K562 (cell line): Measurements from ENCODE around the gene MPZL3. TPM values are rescaled to one million over a fixed set of nuclear protein-coding genes. Genes with fewer than 3 reads are reported as not detected.

Experiments used
- ATAC-seq: fragments of 200-7000 bp; cut with Tn5 transposase; 3 replicates; pipeline ENCODE4 v1.9.1; 2020; ENCODE audit warnings: moderate library complexity
- BruUV-seq: library from RNA; stranded (reverse); fragments of 400-500 nt; replicated peaks from 2 replicates; lab custom pipeline; 2021; lab: Mats Ljungman, UMichigan
- CTCF ChIA-PET: fragments of 300-600 bp; formaldehyde crosslinking; extraction: SDS; loops from one replicate; lab custom pipeline; 2021; ENCODE audit warnings: low intra/inter-chr PET ratio; lab: Yijun Ruan, JAX
- POLR2A ChIA-PET: fragments of 300-600, 350-650 bp; sonication (Branson Sonifier 250); formaldehyde crosslinking; extraction: SDS; loops from one replicate; lab custom pipeline; 2021; ENCODE audit warnings: antibody characterized with exemption, inconsistent platforms; lab: Yijun Ruan, JAX
- DNase-seq, 4 experiments: peaks; one replicate each; pipeline versions ENCODE4 v3.0.0 to v3.0.0-alpha.2; 2011 to 2018; ENCODE audit warnings: low spot score in 3 of 4, mixed read lengths in 3 of 4; ENCODE audit errors: extremely low read depth in 1 of 4
- FAIRE-seq: peaks from 2 replicates; lab custom pipeline; 2011; peaks lifted over from hg19 to GRCh38; lab: Jason Lieb, UNC
- H2AFZ ChIP-seq: 2 replicates; pipeline ENCODE4 v1.6.0; 2011; ENCODE audit warnings: low read depth, low read length, control low read depth, inconsistent platforms
- H3K27ac ChIP-seq: fragments of 200-600 bp; 3 replicates; pipeline ENCODE4 v1.8.0; 2011; ENCODE audit warnings: low read depth, mild to moderate bottlenecking, control low read depth, inconsistent platforms, low read length, moderate library complexity, mixed read lengths; ENCODE audit errors: extremely low read depth
- H3K27me3 ChIP-seq, 2 experiments: fragments of 300-600 bp in 1 of 2; 2 replicates in 1 of 2; 3 replicates in 1 of 2; pipeline versions ENCODE4 v1.6.0 to v1.8.0; 2011; ENCODE audit warnings: inconsistent platforms in 2 of 2, low read length in 2 of 2, mild to moderate bottlenecking in 1 of 2, mixed read lengths in 1 of 2, moderate library complexity in 1 of 2; ENCODE audit not compliant: control insufficient read depth in 2 of 2, insufficient read depth in 2 of 2
- H3K36me3 ChIP-seq: fragments of 300-600 bp; 3 replicates; pipeline ENCODE4 v1.8.0; 2011; ENCODE audit warnings: mild to moderate bottlenecking, low read length, inconsistent platforms; ENCODE audit not compliant: control insufficient read depth, insufficient read depth
- H3K4me1 ChIP-seq, 2 experiments: fragments of 200-600 bp in 1 of 2; replicated peaks in 1 of 2; 2 replicates in 1 of 2; 3 replicates in 1 of 2; pipeline versions ENCODE4 v1.5.1 to v1.8.0; 2011; ENCODE audit warnings: inconsistent platforms in 2 of 2, low read length in 2 of 2, mild to moderate bottlenecking in 1 of 2, mixed read lengths in 1 of 2, moderate library complexity in 1 of 2; ENCODE audit not compliant: control insufficient read depth in 2 of 2, insufficient read depth in 2 of 2
- H3K4me2 ChIP-seq: 2 replicates; pipeline ENCODE4 v1.6.1; 2011; ENCODE audit warnings: low read length, control low read depth, inconsistent platforms, mixed read lengths; ENCODE audit not compliant: insufficient read depth
- H3K4me3 ChIP-seq: fragments of 200-600 bp; sonication (generic), shearing (Covaris generic); 2 replicates; pipeline ENCODE4 v1.5.1; 2016; ENCODE audit warnings: control low read depth, inconsistent platforms
- H3K79me2 ChIP-seq: fragments of 200-600 bp; 3 replicates; pipeline ENCODE4 v1.8.0; 2011; ENCODE audit warnings: low read length, inconsistent platforms; ENCODE audit not compliant: control insufficient read depth, insufficient read depth
- H3K9ac ChIP-seq, 2 experiments: 2 replicates each; pipeline versions ENCODE4 v1.6.0 to v1.6.1; 2011; ENCODE audit warnings: low read depth in 2 of 2, low read length in 2 of 2, control low read depth in 1 of 2, inconsistent platforms in 1 of 2, mild to moderate bottlenecking in 1 of 2, mixed read lengths in 1 of 2; ENCODE audit not compliant: insufficient read depth in 1 of 2
- H3K9me1 ChIP-seq: one replicate; pipeline ENCODE4 v1.6.0; 2011; ENCODE audit warnings: inconsistent platforms, mild to moderate bottlenecking, low read length, moderate library complexity; ENCODE audit not compliant: control insufficient read depth, insufficient read depth
- H3K9me3 ChIP-seq: replicated peaks from 2 replicates; pipeline ENCODE4 v1.5.1; 2011; ENCODE audit warnings: low read depth, low read length, inconsistent platforms; ENCODE audit not compliant: control insufficient read depth, insufficient read depth
- H4K20me1 ChIP-seq: replicated peaks from 2 replicates; pipeline ENCODE4 v1.6.1; 2011; ENCODE audit warnings: low read length, inconsistent platforms, mixed read lengths; ENCODE audit not compliant: control insufficient read depth, insufficient read depth
- FOSL1 ChIP-seq: fragments of 200-800 bp; sonication (Bioruptor generic); conservative IDR thresholded peaks from 2 replicates; pipeline ENCODE4 v1.6.1; 2016; ENCODE audit warnings: missing genetic modification characterization, missing compliant biosample characterization
- MYBL2 ChIP-seq, 2 experiments: fragments of 450-650 bp in 1 of 2; sonication (generic) in 1 of 2; formaldehyde crosslinking in 1 of 2; IDR thresholded peaks; 2 replicates each; pipeline versions ENCODE4 v1.6.1 to v1.8.1; 2017 to 2022; ENCODE audit warnings: borderline replicate concordance in 1 of 2, inconsistent platforms in 1 of 2, low read depth in 1 of 2, mild to moderate bottlenecking in 1 of 2, missing genetic modification reagents in 1 of 2, moderate library complexity in 1 of 2
- NFRKB ChIP-seq: fragments of 450-650 bp; IDR thresholded peaks from 2 replicates; pipeline ENCODE4 v1.6.1; 2016; ENCODE audit warnings: low read depth
- ZBTB11 ChIP-seq, 3 experiments: fragments of 200-800 bp in 1 of 3; fragments of 250-450 bp in 1 of 3; fragments of 450-650 bp in 1 of 3; sonication (Bioruptor Pico) in 1 of 3; sonication (Bioruptor generic) in 1 of 3; formaldehyde crosslinking in 1 of 3; IDR thresholded peaks; 2 replicates each; pipeline versions ENCODE4 v1.6.1 to v1.8.0; 2016 to 2022; ENCODE audit warnings: mild to moderate bottlenecking in 2 of 3, missing genetic modification characterization in 2 of 3, missing compliant biosample characterization in 1 of 3, moderate library complexity in 1 of 3
- ZNF398 ChIP-seq: fragments of 250-450 bp; sonication (Bioruptor Pico); IDR thresholded peaks from 2 replicates; pipeline ENCODE4 v1.8.0; 2021; ENCODE audit warnings: moderate library complexity, mild to moderate bottlenecking, inconsistent platforms
- ZSCAN32 ChIP-seq: fragments of 450-650 bp; formaldehyde crosslinking; IDR thresholded peaks from 2 replicates; pipeline ENCODE4 v1.4.0; 2020; ENCODE audit warnings: mild to moderate bottlenecking, moderate library complexity
- WGBS: fragments of 100-300 bp; shearing (Covaris generic); methylation state at CpG from one replicate; pipeline ENCODE4 v1.1.6; 2016; ENCODE audit warnings: low coverage, mixed read lengths; ENCODE audit not compliant: insufficient coverage; ENCODE audit errors: missing lambda C conversion rate; 5-methylcytosine and 5-hydroxymethylcytosine counted together
- in situ Hi-C: fragments of 300-500 bp; cut with MboI; formaldehyde crosslinking; loops from 4 replicates; pipeline ENCODE4 v1.15.0; 2018; ENCODE audit warnings: inconsistent platforms, mixed read lengths
- intact Hi-C: fragments of 100-400 bp; cut with micrococcal nuclease; formaldehyde crosslinking; loops from 2 replicates; pipeline ENCODE4 v1.14.2; 2022
- polyA plus RNA-seq, 8 experiments: library from polyadenylated mRNA; depleted of rRNA in 4 of 8; stranded (reverse) in 5 of 8; unstranded in 3 of 8; fragments of >200 nt; fragmentation: Nextera tagmentation in 2 of 8; fragmentation: Illumina TruSeq in 1 of 8; extraction: Ambion mirVana in 2 of 8; extraction: Trizol in 1 of 8; gene quantifications; 2 replicates each; pipeline versions ENCODE4 v1.2.1 to v1.2.3, GENCODE V29; 2011 to 2014; ENCODE audit warnings: inconsistent platforms in 1 of 8, missing spikeins in 1 of 8
- total RNA-seq, 7 experiments: library from RNA; depleted of rRNA in 6 of 7; stranded (reverse); fragments of >200 nt in 6 of 7; fragmentation: Illumina TruSeq in 2 of 7; extraction: Trizol in 2 of 7; gene quantifications; 2 replicates each; pipeline versions ENCODE4 v1.2.1 to v1.2.3, GENCODE V29; 2011 to 2021; ENCODE audit warnings: low replicate concordance in 1 of 7

Gene MPZL3
- total and polyA plus RNA-seq, 9 of the 15 experiments (the other 6 are each of a cell fraction or from before 2014, with no cell fraction given): 0.97 to 2.9 (median 1.6) TPM

GRCh38 chr11:118241764-118242098, 10.4 kb downstream of the MPZL3 start:
- Histone ChIP-seq H3K9me1 (no peaks in the 10 kb centered on the region), H3K4me1 (peaks cover 3 to 24% of the 10 kb centered on the region in 2 experiments), H4K20me1 (no peaks in the 10 kb centered on the region; the same call in 1 of the 2 replicates), H3K79me2 (no peaks in the 10 kb centered on the region), H3K27ac (no peak overlapping the region), H2AFZ (no peak overlapping the region), H3K4me3 (no peak overlapping the region), H3K9me3 (no peaks in the 10 kb centered on the region), H3K27me3 (peaks cover 0 to 9% of the 10 kb centered on the region in 2 experiments; a peak in 2 of 5 replicates), H3K36me3 (no peaks in the 10 kb centered on the region), H3K9ac (no peak overlapping the region), H3K4me2 (peak overlapping the region; percentile 45; the same call in 1 of the 2 replicates)
- BruUV-seq: no TSS peak
- CTCF ChIA-PET: no interaction called here
- 0 out of 2 replicates have a peak, but pooled peaks have one; percentile 14 for TF ChIP-seq NFRKB
- no peak for TF ChIP-seq ZSCAN32 (CRISPR knock-in tag)
- TF ChIP-seq FOSL1 (tag): peak; percentile 7; the same call in 1 of the 2 replicates
- no peak for TF ChIP-seq MYBL2 (IDR thresholded peaks at IDR 0.05; ENCODE audit: low read depth)
- TF ChIP-seq MYBL2 (CRISPR knock-in tag; IDR thresholded peaks at IDR 0.05; ENCODE audit: borderline replicate concordance): no peak
- peak in 1 of 3 experiments; percentile 24; a peak in 1 of 6 replicates for TF ChIP-seq ZBTB11 (CRISPR knock-in tag; IDR thresholded peaks at IDR 0.05)
- TF ChIP-seq ZNF398 (CRISPR knock-in tag): no peak
- FAIRE-seq: no peak
- POLR2A ChIA-PET: interaction anchor here (0.8 to 1.1 kb wide), 3 partner anchors 10 to 27 kb away, joined by 3 to 5 read pairs (median 5); partner anchors contain the start of gene MPZL3
- 25% methylated on average over 1 of the region's 1 CpG for WGBS
- no peak for ATAC-seq
- in situ Hi-C loops (no loop called here), intact Hi-C loops (no loop called here)
- DNase-seq: no peak
